ENCODE results near the gene INPP5D. TPM values are rescaled to one million over a fixed set of nuclear protein-coding genes. Genes with fewer than 3 reads are reported as not detected.

INPP5D gene
- total RNA-seq, 2 donors from 2014 or later, result 6.5 to 7.1 TPM

GRCh38 chr2:233115121-233115520, 55.0 kb downstream of the INPP5D start:
- Histone ChIP-seq H3K4me1 (no peaks in the 10 kb centered on the region), H3K9ac (ENCODE audit: low read depth in 2 of 2, low read length in 2 of 2) (no peak overlapping the region), H3K9me3 (no peaks in the 10 kb centered on the region), H3K27me3 (no peaks in the 10 kb centered on the region), H3K27ac (no peak overlapping the region), H3K36me3 (no peaks in the 10 kb centered on the region), H3K4me3 (no peak overlapping the region)
- no peak for DNase-seq
- TF ChIP-seq CTCF (IDR thresholded peaks at IDR 0.05), result no peak
- intact Hi-C loops (cut with DNase I), result no loop called here

GRCh38 chr2:233115741-233116140, 55.6 kb downstream of the INPP5D start:
- no peaks in the 10 kb centered on the region for H3K36me3 ChIP-seq
- no peaks in the 10 kb centered on the region for H3K27me3 ChIP-seq
- H3K9me3 ChIP-seq, result no peaks in the 10 kb centered on the region
- no peak overlapping the region for H3K4me3 ChIP-seq
- no peaks in the 10 kb centered on the region for H3K4me1 ChIP-seq
- no peak for TF ChIP-seq CTCF (IDR thresholded peaks at IDR 0.05)
- intact Hi-C loops (cut with DNase I), result no loop called here
- DNase-seq, result no peak
- H3K9ac ChIP-seq (ENCODE audit: low read depth in 2 of 2, low read length in 2 of 2), result no peak overlapping the region
- no peak overlapping the region for H3K27ac ChIP-seq

- H3K9ac ChIP-seq (ENCODE audit: low read depth in 2 of 2, low read length in 2 of 2), result no peak overlapping the region
- H3K4me3 ChIP-seq, result no peak overlapping the region
- no peaks in the 10 kb centered on the region for H3K4me1 ChIP-seq
- H3K9me3 ChIP-seq, result no peaks in the 10 kb centered on the region
- no peak overlapping the region for H3K27ac ChIP-seq
- H3K27me3 ChIP-seq, result no peaks in the 10 kb centered on the region
- no peak for TF ChIP-seq CTCF (IDR thresholded peaks at IDR 0.05)
- DNase-seq, result no peak
- intact Hi-C loops (cut with DNase I), result no loop called here
- H3K36me3 ChIP-seq, result no peaks in the 10 kb centered on the region
These were observed 56.8 kb downstream of the INPP5D start for GRCh38 chr2:233116946-233117345.

GRCh38 chr2:233117351-233117750, 57.2 kb downstream of the INPP5D start:
- DNase-seq, result no peak
- Histone ChIP-seq H3K4me3 (no peak overlapping the region), H3K9ac (ENCODE audit: low read depth in 2 of 2, low read length in 2 of 2) (no peak overlapping the region), H3K36me3 (no peaks in the 10 kb centered on the region), H3K27me3 (no peaks in the 10 kb centered on the region), H3K4me1 (no peaks in the 10 kb centered on the region), H3K27ac (no peak overlapping the region), H3K9me3 (no peaks in the 10 kb centered on the region)
- no peak for TF ChIP-seq CTCF (IDR thresholded peaks at IDR 0.05)
- intact Hi-C loops (cut with DNase I), result no loop called here

GRCh38 chr2:233117811-233118647, 57.9 kb downstream of the INPP5D start:
- H3K4me3 ChIP-seq, result no peak overlapping the region
- no peaks in the 10 kb centered on the region for H3K4me1 ChIP-seq
- no peak for DNase-seq
- no peaks in the 10 kb centered on the region for H3K36me3 ChIP-seq
- H3K9me3 ChIP-seq, result no peaks in the 10 kb centered on the region
- no peak overlapping the region for H3K9ac ChIP-seq (ENCODE audit: low read depth in 2 of 2, low read length in 2 of 2)
- TF ChIP-seq CTCF (IDR thresholded peaks at IDR 0.05), result no peak
- H3K27ac ChIP-seq, result no peak overlapping the region
- intact Hi-C loops (cut with DNase I), result no loop called here
- no peaks in the 10 kb centered on the region for H3K27me3 ChIP-seq
